ENCODE data around the gene RECQL.

DNA sequence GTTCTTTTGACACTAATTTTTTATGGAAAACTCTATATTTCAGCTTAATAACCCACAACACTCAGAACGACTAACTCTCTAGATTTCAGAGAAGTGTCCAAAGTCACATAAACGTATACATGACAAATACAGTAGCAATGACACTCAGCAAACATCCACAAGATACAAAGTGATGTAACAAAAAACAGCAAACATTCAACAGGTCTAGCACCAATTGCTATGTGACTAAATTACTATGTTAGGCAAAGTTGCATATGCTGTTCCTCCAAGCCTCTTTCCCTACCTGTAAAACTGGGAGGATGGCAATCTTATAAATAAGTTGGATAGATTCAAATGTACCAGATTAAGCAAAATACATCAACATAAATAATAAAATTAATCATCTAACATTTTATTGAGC, 1.7 kb downstream of the RECQL start:
- TF ChIP-seq POLR2AphosphoS5 (IDR thresholded peaks at IDR 0.05; ENCODE audit: low read depth, low read length) (no peak), TAF1 (IDR thresholded peaks at IDR 0.05; ENCODE audit: borderline replicate concordance, low read depth, low read length) (no peak), JUND (IDR thresholded peaks at IDR 0.05) (no peak), TCF12 (IDR thresholded peaks at IDR 0.05) (no peak), EP300 (IDR thresholded peaks at IDR 0.05; ENCODE audit: borderline replicate concordance in 1 of 2, low read depth in 1 of 2, low read length in 1 of 2) (no peak), SIN3A (IDR thresholded peaks at IDR 0.05; ENCODE audit: borderline replicate concordance, low read depth, low read length) (no peak), ELF1 (IDR thresholded peaks at IDR 0.05) (no peak)
- TF ChIP-seq, protein P1, sequence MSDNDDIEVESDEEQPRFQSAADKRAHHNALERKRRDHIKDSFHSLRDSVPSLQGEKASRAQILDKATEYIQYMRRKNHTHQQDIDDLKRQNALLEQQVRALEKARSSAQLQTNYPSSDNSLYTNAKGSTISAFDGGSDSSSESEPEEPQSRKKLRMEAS (IDR thresholded peaks at IDR 0.05; ENCODE audit: low read depth), result no peak
- TF ChIP-seq, protein P2, sequence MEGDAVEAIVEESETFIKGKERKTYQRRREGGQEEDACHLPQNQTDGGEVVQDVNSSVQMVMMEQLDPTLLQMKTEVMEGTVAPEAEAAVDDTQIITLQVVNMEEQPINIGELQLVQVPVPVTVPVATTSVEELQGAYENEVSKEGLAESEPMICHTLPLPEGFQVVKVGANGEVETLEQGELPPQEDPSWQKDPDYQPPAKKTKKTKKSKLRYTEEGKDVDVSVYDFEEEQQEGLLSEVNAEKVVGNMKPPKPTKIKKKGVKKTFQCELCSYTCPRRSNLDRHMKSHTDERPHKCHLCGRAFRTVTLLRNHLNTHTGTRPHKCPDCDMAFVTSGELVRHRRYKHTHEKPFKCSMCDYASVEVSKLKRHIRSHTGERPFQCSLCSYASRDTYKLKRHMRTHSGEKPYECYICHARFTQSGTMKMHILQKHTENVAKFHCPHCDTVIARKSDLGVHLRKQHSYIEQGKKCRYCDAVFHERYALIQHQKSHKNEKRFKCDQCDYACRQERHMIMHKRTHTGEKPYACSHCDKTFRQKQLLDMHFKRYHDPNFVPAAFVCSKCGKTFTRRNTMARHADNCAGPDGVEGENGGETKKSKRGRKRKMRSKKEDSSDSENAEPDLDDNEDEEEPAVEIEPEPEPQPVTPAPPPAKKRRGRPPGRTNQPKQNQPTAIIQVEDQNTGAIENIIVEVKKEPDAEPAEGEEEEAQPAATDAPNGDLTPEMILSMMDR (IDR thresholded peaks at IDR 0.05), result no peak
- TF ChIP-seq, protein P3, sequence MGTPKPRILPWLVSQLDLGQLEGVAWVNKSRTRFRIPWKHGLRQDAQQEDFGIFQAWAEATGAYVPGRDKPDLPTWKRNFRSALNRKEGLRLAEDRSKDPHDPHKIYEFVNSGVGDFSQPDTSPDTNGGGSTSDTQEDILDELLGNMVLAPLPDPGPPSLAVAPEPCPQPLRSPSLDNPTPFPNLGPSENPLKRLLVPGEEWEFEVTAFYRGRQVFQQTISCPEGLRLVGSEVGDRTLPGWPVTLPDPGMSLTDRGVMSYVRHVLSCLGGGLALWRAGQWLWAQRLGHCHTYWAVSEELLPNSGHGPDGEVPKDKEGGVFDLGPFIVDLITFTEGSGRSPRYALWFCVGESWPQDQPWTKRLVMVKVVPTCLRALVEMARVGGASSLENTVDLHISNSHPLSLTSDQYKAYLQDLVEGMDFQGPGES (IDR thresholded peaks at IDR 0.05; ENCODE audit: low read depth, low read length), result no peak

Measured in SK-N-SH (cell line).